GM10847 (cell line): ENCODE measurements around the gene DNLZ.

Source experiments
- POLR2A ChIP-seq: IDR thresholded peaks from 2 replicates; pipeline ENCODE4 v1.6.1; 2011; ENCODE audit not compliant: insufficient read length; ENCODE audit errors: extremely low read depth

Gene DNLZ

DNA sequence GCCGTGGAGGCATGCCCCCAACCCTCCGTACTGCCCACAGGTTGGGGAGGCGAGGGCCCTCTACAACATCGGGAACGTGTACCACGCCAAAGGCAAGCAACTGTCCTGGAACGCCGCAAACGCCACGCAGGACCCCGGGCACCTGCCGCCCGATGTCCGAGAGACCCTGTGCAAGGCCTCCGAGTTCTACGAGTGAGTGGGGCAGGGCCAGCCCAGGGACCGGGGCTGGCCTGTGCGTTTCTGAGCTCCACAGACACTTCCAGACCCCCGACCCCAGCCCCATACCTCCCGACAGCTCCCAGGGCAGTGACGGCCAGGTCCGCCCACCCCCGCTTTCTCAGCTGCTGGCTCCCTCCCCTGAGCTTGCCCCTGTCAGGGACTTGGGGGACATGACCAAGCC is 26.7 kb downstream of the DNLZ start:
- TF ChIP-seq POLR2A, result no peak

DNA sequence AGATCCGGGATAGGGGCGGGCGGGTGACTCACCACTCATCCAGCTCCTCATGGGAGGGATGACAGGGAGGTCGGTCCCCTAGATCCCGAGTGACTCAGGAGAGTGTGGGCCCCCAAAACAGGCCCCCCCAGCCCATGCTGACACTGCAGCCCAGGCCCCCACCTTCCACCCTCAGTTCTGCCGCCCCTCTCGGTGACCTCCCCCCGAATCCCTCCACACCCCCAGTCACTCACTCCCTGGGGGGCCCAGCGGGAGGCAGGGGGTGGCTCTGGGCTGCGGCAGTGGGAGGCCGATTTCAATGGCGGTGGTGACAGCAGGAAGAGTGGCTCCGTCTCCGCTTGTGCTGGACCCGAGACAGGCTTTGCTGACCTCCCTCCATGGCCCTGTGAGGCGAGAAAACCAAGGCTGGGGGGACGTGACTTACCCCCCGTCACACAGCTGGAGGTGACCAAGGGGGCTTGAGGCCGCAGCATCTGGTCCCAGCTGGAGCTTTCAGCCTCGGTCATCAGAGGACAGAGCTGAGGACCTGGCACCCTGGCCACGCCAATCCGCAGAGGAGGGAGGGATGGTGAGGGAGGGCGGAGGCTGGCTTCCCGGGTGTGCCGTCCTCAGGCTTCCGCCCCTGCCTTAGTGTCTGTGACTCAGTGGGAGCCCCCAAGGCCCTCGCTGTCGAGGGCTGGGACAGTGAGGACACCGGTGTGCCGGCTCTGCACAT is 27.2 kb downstream of the DNLZ start:
- TF ChIP-seq POLR2A, result no peak

DNA sequence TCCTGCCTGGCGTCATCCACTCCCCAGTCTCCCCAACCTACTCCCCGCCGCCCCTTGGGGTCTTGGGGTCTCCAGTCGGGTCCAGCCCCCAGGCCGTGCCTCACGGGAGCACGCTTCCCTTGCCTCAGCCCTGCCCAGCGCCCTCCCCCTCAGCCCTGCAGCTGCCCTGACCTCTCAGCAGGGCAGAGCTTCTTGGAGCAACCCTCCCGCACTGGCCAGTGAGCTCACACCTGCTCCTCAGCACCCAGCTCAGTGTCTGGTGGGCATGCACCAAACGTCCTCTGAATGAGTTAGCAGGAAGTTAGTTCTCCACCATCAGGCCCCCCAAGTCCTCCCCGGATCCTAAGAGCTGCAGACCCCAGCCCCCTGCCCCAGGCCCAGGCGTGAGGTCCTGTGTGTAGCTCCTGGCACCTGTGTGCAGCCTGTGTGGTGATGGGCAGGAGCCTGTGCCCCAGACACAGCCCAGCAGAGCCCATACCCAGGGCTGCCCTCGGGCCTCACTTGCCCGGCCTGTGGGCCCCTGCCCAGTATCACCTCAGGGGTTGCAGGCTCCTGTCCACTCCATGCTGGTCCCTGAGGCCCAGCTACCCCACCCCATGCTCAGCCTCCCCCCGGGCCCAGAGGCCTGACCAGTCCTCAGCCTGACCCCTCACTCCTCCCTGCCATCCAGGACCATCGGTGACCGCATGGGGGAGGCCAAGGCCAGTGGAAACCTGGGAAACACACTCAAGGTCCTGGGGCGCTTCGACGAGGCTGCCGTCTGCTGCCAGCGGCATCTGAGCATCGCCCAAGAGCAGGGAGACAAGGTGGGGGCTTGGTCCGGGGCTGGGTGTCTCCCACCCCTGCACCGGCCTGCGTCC is 28.0 kb downstream of the DNLZ start:
- no peak for TF ChIP-seq POLR2A

DNA sequence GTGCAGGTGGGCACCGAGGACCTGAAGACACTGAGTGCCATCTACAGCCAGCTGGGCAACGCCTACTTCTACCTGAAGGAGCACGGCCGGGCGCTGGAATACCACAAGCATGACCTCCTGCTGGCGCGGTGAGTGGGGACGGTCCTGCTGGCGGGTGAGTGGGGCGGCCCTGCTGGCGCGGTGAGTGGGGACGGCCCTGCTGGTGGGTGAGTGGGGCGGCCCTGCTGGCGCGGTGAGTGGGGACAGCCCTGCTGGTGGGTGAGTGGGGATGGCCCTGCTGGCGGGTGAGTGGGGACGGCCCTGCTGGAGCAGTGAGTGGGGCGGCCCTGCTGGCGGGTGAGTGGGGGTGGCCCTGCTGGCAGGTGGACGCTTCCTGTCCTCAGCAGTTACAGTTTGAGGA is 29.0 kb downstream of the DNLZ start:
- no peak for TF ChIP-seq POLR2A

DNA sequence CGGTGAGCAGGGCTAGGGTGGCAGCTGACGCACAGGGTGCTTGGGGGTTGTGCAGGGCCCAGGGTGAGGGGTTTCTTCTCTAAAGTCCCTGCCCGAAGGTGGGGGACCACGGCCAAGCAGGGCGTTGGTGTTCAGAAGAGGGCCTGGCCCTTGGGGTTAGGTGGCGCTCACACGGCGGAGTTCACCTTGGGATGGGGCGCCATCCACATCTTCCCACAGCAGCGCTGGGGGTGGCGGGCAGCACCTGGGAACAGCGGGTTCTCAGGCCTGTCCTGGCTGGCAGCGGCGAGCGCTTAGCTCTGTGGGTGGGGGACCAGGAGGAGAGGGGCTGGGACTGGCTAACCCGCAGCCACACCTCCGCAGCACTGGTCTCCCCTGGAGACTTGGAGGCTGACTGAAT is 30.1 kb downstream of the DNLZ start:
- no peak for TF ChIP-seq POLR2A

DNA sequence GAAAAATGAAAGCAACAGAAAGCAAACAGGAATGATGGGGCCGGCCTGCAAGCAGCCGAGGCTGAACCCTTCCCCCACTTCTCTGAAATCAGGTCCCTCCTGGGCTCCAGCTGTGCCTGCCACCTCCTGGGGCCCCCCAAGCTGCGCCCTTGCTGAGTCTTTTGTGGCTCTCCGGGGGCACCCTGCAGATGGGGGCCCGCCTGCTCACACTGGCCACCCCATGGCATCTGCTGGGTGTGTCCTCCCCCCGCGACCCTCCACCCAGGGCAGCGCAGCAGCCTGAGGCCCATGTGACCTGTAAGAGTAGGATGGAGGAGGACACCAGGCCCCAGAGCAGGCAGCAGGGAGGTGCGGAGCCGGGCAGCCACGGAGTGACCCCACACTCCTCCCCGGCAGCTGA is 30.5 kb downstream of the DNLZ start:
- no peak for TF ChIP-seq POLR2A

DNA sequence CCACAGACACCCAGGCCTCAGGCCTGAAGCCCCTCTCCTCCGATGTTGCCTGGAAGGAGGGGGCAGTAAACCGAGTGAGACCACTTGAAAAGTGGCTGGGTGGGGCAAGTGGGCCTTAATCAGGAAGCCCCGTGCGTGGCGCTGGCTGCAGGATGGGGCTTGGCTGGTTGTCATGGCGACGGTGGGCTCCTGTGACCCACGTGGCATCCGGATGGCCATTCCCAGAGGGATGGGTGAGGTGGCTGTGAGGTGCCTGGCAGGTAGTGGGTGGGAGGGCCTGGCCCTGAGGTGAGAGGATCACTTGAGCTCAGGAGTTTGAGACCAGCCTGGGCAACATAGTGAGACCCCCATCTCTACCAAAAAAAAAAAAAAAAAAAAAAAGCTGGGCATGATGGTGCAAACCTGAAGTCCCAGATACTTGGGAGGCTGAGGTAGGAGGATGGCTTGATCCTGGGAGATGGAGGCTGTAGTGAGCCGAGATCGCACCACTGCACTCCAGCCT is 31.0 kb downstream of the DNLZ start:
- no peak for TF ChIP-seq POLR2A

DNA sequence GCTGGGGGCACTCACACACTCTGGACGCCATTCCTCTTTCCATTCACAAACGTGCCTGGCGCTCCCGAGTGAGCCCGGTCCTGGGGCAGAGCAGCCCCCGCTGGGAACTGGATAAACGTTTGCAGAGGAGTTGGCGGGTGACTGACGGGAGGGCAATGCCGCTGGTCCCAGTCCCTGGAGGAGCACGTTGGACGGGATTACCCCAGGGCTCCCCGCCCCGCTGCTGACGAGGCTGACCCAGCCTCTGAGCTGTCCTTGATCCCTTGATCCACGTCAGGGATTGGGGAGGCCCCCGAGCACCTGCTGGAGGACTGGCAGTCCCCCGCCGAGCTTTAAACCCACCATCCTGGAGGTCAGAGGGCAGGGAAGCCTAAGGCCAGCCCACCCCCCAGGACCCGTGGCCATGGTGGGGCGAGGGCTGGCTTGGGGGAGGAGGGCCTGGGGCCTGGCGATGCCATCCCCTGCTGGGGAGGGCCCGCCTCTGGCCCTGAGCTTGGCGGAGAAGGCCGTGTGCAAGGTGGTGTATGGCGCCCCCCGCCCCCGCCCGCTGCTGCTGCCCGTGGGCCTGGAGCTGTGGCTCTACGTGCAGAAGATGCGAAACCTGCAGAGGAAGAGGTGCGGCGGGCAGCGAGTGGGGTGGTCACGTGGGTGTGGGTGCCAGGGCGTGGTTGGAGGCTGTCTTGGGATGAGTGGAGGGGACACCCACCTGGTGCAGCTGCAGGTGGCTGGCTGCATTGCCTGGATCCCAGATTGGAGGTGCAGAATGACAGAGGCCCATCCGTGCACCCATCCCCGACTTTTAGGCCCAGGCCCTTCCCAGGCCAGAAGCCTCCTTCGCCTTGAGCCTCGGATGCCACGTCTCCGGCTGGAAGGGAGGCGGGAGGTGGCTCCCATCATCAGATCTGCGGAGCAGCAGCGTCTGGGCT is 31.7 kb downstream of the DNLZ start:
- no peak for TF ChIP-seq POLR2A

DNA sequence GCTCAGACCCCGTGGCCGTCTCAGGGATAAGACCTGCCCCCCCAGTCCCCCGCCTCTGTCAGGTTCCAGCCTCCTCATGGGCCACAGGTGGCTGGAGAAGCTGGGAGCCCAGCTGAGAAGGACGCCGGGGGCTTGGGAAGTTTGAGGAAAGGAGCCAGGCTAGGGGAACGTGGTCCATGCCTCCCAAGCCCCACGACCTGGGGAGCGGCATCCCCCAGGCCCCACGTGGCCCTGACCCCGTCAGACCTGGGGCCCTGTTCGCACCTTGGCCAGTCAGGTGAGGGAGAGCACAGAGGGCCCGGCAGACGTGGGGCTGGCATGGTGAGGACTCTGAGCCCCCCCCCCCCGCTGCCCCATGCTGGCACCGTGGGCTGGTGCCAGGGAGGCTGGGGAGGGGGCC is 32.5 kb downstream of the DNLZ start:
- no peak for TF ChIP-seq POLR2A

DNA sequence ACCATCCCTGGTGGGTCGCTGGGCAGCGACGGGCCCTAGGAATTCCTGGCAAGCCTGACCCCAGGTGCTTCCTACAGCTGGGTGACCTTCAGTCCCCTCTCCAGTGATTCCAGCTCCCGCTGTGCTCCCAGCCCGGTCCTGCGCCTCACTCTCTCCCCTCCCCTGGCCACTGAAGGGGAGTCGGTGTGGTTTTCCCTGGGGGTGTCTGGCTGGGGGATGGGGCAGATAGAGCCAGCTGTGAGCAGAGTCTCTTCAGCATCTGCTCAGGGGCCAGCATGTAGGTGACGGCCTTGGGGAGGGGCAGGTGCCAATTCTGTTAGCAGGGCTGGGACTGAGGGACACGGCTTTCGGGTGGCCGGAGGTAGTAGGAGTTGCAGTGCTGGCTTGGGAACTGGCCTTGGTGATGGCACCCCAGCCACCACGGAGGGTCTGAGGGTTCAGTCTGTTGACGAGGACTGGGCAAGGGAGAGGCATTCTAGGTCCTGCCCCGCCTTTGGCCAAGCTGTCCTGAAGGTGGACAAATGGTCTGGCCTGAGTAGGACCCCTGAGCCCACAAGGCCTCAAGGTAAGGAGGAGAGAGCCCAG is 33.0 kb downstream of the DNLZ start:
- no peak for TF ChIP-seq POLR2A

DNA sequence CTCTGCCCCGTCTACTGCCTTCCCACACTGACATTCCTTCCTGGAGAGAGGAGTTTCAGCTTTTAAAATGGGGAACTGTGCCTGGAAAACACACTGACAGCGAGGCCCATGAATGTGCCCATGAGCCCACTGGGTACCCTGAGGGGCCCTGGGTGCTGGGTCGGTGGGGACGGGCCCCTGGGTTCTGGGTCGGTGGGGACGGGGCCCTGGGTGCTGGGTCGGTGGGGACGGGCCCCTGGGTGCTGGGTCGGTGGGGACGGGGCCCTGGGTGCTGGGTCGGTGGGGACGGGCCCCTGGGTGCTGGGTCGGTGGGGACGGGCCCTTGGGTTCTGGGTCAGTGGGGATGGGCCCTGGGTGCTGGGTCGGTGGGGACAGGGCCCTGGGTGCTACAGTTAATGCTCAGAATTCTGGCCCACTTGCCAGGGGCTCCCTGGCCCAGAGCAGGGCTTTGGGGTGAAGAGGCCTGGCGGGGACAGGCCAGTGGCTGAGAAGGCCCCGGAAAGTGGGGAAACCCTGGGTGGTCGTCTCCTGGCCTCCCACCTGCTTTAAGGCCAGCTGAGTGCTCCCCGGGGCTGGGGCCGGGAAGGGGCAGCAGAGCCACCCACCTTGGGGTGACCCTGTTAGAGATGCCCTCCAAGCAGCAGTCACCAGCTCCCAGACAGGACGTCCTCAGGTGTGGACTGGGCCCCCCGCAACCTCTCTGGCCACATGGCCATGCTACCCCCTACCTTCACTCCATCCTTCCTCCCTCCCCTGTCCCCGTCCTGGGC is 33.7 kb downstream of the DNLZ start:
- TF ChIP-seq POLR2A, result no peak

DNA sequence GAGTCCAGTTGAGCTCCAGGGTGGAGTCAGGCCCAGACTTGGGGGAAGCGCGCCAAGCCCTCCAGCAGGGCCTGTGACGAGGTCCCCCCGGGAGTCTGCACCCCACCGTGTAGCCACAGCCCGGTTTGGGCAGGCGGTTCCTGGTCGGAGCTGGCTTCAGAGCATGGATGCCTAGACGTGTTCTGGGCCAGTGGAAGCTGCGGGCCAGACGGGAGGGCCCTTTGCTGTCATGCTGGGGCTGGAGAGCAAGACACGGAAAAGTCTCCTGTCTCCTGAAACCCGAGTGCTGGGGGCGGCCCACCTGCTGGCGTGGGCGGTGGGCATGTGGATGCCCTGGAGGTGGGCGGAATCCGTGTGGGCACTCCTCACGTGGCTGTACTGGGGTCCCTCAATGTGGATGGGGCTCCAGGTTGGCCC is 34.3 kb downstream of the DNLZ start:
- no peak for TF ChIP-seq POLR2A

DNA sequence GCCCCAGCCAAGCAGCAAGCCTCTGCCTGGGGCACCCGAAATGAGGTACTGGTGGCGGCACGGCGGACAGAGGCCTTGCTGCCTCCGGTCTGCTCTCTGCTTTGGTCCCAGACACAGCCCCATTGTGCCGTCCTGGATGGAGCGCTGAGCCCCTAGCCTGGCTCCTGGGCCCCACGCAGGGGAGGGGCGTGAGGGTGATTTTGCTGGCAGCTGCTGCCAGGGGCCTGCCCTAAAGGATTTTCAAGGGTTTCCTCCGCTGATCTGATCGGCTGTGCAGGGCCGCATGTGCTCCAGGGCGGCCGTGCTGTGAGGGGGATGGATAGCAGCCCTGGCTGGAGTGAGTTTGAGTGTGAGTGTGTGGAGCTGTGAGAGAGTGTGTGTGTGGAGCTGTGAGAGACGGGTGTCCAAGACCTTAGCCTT is 34.9 kb downstream of the DNLZ start:
- TF ChIP-seq POLR2A, result no peak

DNA sequence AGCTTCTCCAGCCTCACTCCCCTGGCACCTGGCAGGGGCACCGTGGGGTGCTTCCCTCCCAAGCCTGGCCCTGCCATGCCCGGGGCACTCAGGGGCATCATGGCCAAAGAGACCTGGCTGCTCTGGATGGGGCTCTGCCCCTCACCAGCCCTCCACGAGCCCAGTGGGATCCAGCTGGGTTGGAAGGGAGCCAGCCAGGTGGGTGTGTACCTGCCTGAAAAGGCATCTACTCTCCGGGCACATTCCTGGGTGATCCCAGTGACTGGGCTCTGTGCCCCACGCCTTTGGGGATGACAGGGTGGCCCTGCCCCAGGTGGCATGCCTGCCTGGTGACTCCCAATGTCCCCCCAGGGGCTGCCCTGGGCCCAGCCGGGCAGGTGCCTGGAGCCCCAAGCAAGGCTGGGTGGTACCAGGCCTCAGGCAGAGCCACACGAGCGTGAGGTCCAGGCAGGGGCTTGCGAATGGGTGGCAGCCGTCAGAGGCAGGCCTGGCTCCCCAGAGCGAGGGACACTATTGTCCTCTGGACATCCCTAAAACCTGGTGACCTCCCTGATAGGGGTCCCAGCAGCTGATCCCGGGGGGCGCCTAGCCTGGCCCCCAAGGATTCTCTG is 35.4 kb downstream of the DNLZ start:
- TF ChIP-seq POLR2A, result no peak

DNA sequence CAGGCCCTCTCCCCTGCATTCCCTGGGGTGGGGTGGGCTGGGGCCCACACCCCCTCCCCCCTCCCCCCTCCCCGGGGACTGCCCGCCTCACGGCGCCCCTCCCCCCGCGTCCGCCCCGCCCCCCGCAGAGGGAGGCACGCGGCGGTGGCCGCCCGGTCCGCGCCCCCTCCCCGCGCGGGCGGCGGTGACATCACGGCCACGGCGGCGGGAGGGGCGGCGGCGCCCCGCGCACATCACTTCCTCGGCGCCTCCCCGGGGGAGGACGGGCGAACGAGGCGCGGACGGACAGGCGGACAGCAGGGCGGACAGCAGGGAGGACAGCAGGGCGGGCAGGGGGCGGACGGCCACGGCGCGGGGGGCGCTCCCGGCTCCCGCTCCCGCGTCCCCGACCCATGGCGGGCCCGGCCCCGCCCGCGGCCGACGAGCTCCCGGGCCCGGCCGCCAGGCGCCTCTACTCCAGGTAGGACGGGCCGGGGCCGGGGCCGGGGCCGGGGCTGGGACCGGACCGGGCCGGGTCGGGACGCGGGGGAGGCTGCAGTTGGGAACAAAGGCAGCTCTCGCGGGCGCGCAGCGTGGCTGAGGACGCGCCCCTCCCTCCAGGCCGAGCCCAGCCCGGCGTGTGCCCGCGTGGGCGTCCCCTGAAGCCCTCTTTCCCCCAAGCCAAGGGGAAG is 36.1 kb downstream of the DNLZ start, which contains the start of gene GPSM1:
Gene GPSM1, plus strand, starts transcription at position 236 of the 671 bp plus-strand sequence. Its CDS starts 157 bp downstream, at position 393.
- TF ChIP-seq POLR2A, result no peak
